Ramos (cell line): ENCODE results near the gene SLC1A5.
"Not testable (repeated sequence)": the region's sequence is repeated elsewhere in the genome, so short reads cannot be mapped to it uniquely, and the experiment has no call there.

Source experiments
- in situ Hi-C: fragments of 300-500 bp; cut with MboI; formaldehyde crosslinking; loops from one replicate; pipeline ENCODE4 v1.14.3; 2022; ENCODE audit warnings: low sequenced_read_pairs; ENCODE audit not compliant: unreplicated experiment

SLC1A5 gene

GRCh38 chr19:46803555-46803954 is 15.2 kb upstream of the SLC1A5 start:
- in situ Hi-C loops: no loop called here

- in situ Hi-C loops: no loop called here
Observed at GRCh38 chr19:46802152-46802551, 13.8 kb upstream of the SLC1A5 start.

GRCh38 chr19:46798713-46799112 is 10.3 kb upstream of the SLC1A5 start:
- in situ Hi-C loops: no loop called here

GRCh38 chr19:46797881-46798280 is 9.5 kb upstream of the SLC1A5 start:
- in situ Hi-C loops: no loop called here

GRCh38 chr19:46791944-46792343 is 3.5 kb upstream of the SLC1A5 start:
- in situ Hi-C loops: no loop called here

GRCh38 chr19:46789371-46789770 is 977 bp upstream of the SLC1A5 start:
- in situ Hi-C loops: no loop called here

GRCh38 chr19:46788968-46789338 is 559 bp upstream of the SLC1A5 start:
- in situ Hi-C loops: no loop called here

- in situ Hi-C loops: no loop called here
Observed at GRCh38 chr19:46787331-46788261, 798 bp downstream of the SLC1A5 start.

GRCh38 chr19:46787040-46787330 is 1.4 kb downstream of the SLC1A5 start:
- in situ Hi-C loops: no loop called here

GRCh38 chr19:46786236-46787039 is 2.0 kb downstream of the SLC1A5 start:
- in situ Hi-C loops: no loop called here

GRCh38 chr19:46785980-46786235 is 2.5 kb downstream of the SLC1A5 start:
- in situ Hi-C loops: no loop called here

- in situ Hi-C loops: no loop called here
Observed at GRCh38 chr19:46785054-46785979, 3.1 kb downstream of the SLC1A5 start.

GRCh38 chr19:46784262-46785053 is 3.9 kb downstream of the SLC1A5 start:
- in situ Hi-C loops: no loop called here

GRCh38 chr19:46783670-46784069 is 4.7 kb downstream of the SLC1A5 start:
- in situ Hi-C loops: no loop called here

- in situ Hi-C loops: no loop called here
Observed at GRCh38 chr19:46782355-46783019, 5.9 kb downstream of the SLC1A5 start.

- in situ Hi-C loops: not testable (repeated sequence)
Observed at GRCh38 chr19:46777956-46778645, 10.3 kb downstream of the SLC1A5 start.

GRCh38 chr19:46776927-46777911 is 11.2 kb downstream of the SLC1A5 start:
- in situ Hi-C loops: no loop called here
